ENCODE measurements around the gene SZT2. TPM values are rescaled to one million over a fixed set of nuclear protein-coding genes. Genes with fewer than 3 reads are reported as not detected.

The SZT2 gene
- total and polyA plus RNA-seq, 10 donors, result 9.4 to 115 (median 72.4) TPM

DNA sequence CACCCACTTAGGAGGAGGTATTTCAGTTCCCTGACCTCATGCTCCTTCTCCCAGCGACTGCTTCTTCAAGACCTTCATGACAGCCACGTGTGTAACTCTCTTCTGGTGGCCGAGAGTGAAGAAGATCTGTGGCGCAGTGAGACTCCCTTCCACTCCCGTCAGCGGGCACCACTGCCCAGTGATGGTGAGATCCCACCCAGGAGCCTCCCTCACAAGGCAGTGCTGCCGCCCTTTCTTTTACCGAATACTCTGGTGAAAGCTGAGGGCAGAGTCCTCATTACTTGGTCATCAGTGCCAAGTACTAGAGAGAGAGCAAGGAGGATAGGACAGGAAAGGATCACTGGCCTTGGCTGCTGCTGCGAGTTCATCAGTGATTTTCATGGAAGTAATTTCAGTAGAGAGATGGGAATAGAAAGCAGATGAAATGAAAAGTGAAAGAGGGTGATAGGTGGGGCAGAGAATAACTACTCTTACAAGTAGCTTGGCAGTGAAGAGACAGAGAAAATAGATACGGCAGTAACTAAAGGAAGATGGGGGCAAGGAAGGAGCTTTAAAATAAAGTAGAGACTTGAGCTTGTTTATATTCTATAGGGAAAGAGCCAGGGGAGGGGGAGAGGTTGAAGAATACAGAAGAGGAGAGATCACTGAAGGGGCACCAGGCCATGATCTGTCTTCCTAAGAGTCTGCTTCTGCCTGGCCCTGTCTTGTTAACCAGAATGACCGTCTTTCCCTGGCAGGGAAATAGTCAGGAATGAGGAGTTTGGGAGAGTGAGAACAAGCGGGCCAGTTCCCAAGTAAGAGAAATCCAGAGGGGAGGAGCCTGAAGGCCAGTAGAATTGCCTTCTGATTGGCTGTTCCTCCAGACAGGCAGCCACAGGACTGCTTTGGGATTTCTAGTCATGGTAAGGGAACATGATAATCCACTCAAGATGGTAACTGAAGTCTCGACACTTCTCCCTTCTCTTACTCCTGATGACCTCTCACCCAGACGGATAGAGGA, 45.7 kb downstream of the SZT2 start:
- no peaks in the 10 kb centered on the region for H3K9me3 ChIP-seq
- no peaks in the 10 kb centered on the region for H3K27me3 ChIP-seq (replicated peaks in 1 of 7)
- peaks cover 0 to 100% (median 68%) of the 10 kb centered on the region in 6 donors for H3K36me3 ChIP-seq
- peaks cover 0 to 27% (median 0%) of the 10 kb centered on the region in 6 donors for H3K4me1 ChIP-seq
- no peak overlapping the region for H3K4me3 ChIP-seq
- intact Hi-C loops (cut with DNase I; ENCODE audit: low total_unique reads), result no loop called here
- peak; percentile 40 for DNase-seq
- TF ChIP-seq POLR2AphosphoS5 (IDR thresholded peaks at IDR 0.05) (no peak), POLR2A (IDR thresholded peaks at IDR 0.05) (no peak)
- TF ChIP-seq, protein P1, sequence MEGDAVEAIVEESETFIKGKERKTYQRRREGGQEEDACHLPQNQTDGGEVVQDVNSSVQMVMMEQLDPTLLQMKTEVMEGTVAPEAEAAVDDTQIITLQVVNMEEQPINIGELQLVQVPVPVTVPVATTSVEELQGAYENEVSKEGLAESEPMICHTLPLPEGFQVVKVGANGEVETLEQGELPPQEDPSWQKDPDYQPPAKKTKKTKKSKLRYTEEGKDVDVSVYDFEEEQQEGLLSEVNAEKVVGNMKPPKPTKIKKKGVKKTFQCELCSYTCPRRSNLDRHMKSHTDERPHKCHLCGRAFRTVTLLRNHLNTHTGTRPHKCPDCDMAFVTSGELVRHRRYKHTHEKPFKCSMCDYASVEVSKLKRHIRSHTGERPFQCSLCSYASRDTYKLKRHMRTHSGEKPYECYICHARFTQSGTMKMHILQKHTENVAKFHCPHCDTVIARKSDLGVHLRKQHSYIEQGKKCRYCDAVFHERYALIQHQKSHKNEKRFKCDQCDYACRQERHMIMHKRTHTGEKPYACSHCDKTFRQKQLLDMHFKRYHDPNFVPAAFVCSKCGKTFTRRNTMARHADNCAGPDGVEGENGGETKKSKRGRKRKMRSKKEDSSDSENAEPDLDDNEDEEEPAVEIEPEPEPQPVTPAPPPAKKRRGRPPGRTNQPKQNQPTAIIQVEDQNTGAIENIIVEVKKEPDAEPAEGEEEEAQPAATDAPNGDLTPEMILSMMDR (IDR thresholded peaks at IDR 0.05 in 8 of 11, conservative IDR thresholded peaks at IDR 0.05 in 3 of 11), result no peak
- 77 to 87% (median 81%) methylated on average over 14 of the region's 14 CpGs for WGBS, 5 donors
- H3K27ac ChIP-seq, result peak overlapping the region in 7 of 8 donors; percentile 53 to 75 (median 58)

DNA sequence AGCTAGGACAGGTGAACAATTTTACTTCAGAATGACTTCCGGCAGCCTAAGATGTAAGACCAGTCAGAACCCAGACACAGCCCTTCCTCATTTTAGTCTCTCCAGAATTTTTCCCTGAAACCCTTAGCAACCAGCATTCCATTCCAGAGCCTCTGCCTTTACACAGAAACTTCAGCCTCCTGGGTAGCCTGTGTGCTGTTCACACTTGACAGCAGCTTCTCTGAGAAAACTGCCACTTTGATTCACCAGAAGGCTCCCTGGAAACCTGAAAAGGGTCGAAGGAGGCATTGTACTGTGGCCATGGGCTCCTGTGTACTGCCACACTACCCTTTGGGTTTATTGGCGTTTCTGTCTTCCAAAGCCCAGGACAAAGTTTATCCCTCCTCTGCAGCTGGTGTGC, 46.7 kb downstream of the SZT2 start:
- no peak for TF ChIP-seq POLR2A (IDR thresholded peaks at IDR 0.05)
- no peak for TF ChIP-seq POLR2AphosphoS5 (IDR thresholded peaks at IDR 0.05)
- TF ChIP-seq, protein P1 (IDR thresholded peaks at IDR 0.05 in 8 of 11, conservative IDR thresholded peaks at IDR 0.05 in 3 of 11), result no peak
- peak; percentile 6 for DNase-seq
- peak overlapping the region in 4 of 8 donors; percentile 57 to 75 (median 60) for H3K27ac ChIP-seq
- H3K27me3 ChIP-seq (replicated peaks in 1 of 7), result no peaks in the 10 kb centered on the region
- intact Hi-C loops (cut with DNase I; ENCODE audit: low total_unique reads), result no loop called here
- WGBS, 5 donors, result 84 to 96% (median 94%) methylated on average over 3 of the region's 3 CpGs
- H3K4me3 ChIP-seq, result no peak overlapping the region
- H3K4me1 ChIP-seq, result peaks cover 0 to 27% (median 0%) of the 10 kb centered on the region in 6 donors
- H3K36me3 ChIP-seq, result peaks cover 0 to 100% (median 66%) of the 10 kb centered on the region in 6 donors
- H3K9me3 ChIP-seq, result no peaks in the 10 kb centered on the region

DNA sequence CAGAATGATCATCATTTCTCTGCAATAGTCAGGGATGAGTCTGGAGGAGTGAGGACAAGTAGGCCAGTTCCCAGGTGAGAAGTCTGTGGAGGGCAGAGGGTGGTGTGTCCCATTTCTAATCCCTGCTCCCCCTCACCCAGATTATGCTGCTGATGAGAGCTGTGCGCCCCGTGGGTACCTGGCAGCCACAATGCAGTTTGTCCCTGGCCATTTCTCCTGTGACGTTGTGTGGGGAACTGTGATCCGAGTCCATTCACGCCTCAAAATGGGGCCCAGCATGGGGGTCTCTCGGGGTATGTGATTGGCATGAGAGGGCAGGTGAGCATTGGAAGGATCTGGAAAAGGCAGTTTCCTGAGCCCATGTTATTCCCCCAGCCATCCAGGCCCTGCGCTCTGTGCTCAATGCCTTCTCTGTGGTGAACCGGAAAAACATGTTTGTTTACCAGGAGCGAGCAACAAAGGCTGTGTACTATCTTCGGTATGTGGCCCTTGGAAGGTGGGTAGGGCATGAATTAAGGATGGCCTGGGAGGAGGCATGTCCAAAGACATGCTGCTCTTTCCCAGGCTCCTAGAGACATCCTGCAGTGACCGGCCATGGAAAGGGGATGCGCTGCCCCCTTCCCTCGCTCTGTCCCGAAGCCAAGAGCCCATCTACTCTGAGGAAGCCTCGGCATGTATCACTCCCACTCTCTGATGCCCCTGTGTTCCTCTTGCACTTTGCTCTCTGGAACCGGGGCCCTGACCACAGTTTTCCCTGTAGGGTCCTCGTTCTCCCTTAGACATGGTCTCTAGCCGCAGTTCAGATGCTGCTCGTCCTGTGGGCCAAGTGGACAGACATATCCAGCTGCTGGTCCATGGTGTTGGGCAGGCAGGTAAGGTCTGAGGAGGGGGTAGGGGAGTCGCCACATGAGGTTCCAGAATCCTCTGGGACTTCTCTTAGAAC, 47.6 kb downstream of the SZT2 start:
- Histone ChIP-seq H3K27ac (peak overlapping the region in 2 of 8 donors; percentile 61 to 75), H3K4me1 (peaks cover 0 to 27% (median 0%) of the 10 kb centered on the region in 6 donors), H3K4me3 (no peak overlapping the region), H3K36me3 (peaks cover 0 to 100% (median 64%) of the 10 kb centered on the region in 6 donors), H3K27me3 (replicated peaks in 1 of 7) (no peaks in the 10 kb centered on the region), H3K9me3 (no peaks in the 10 kb centered on the region)
- WGBS, 5 donors, result 94 to 97% (median 95%) methylated on average over 20 of the region's 20 CpGs
- peak; percentile 31 for DNase-seq
- TF ChIP-seq POLR2A (IDR thresholded peaks at IDR 0.05) (no peak), POLR2AphosphoS5 (IDR thresholded peaks at IDR 0.05) (no peak)
- TF ChIP-seq, protein P1 (IDR thresholded peaks at IDR 0.05 in 8 of 11, conservative IDR thresholded peaks at IDR 0.05 in 3 of 11), result no peak
- intact Hi-C loops (cut with DNase I; ENCODE audit: low total_unique reads), result no loop called here

Data from spleen (tissue), 11 donors.